GM12891 (cell line): ENCODE data around the gene SLAMF9.

Experiments
- POLR2A ChIP-seq: IDR thresholded peaks from 2 replicates; pipeline ENCODE4 v1.6.1; 2011; ENCODE audit warnings: low read depth, low read length, control low read depth
- POLR2AphosphoS5 ChIP-seq: IDR thresholded peaks from 2 replicates; pipeline ENCODE4 v1.6.1; 2011; ENCODE audit warnings: low read depth, low read length, control low read depth

DNA sequence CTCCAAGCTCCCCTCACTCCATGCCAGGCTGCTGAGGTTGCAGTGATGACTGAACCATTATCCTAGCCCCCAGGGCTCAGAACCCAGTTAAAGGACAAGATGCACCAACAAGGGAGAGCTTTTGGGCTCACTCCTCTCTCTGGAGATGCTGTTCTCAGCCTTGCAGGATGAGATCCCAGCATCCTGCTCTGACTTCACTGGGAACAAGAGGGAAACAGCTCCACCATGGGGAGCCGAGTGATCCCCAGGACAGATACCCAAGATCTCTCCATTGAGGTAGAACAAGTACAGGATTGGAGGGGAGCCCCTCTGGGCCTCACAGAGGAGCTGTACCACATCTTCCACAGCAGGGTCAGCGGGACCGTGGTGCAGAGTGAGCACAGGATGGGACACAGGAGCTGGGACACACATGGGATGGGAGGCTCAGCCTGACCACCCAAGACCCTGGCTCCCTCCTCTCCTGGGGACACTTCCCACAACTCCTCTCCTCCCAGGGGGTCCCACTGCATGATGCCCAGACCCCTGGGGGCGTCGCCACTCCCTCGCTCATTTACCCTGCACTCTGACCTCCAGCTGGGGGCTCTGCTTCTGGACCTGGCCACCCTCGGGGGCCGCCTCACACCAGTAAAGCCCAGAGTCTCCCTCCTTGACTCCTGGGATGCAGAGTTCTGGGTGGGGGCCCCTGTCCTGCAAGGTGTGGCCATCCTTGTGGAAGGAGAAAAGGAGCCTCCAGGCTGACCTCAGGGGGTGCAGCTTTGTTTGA lies 18.6 kb upstream of the SLAMF9 start:
- TF ChIP-seq POLR2A (no peak), POLR2AphosphoS5 (no peak)
